RWPE2 (cell line): ENCODE measurements around the gene PLCH2.
A peak's percentile ranks its signal among the peaks of the same experiment; 100 is the strongest.

Experiments used
- ATAC-seq: fragments of 200-7000 bp; cut with Tn5 transposase; 3 replicates; pipeline ENCODE4 v1.9.1; 2021; ENCODE audit warnings: low read depth
- DNase-seq: peaks from one replicate; pipeline ENCODE4 v3.0.0-alpha.2; 2020; ENCODE audit warnings: low spot score
- H3K27ac ChIP-seq: fragments of 450-650 bp; 2 replicates; pipeline ENCODE4 v1.5.1; 2017; ENCODE audit warnings: mild to moderate bottlenecking; ENCODE audit not compliant: poor library complexity, severe bottlenecking
- H3K27me3 ChIP-seq: fragments of 250-450 bp; sonication (Bioruptor Pico); 2 replicates; pipeline ENCODE4 v1.5.1; 2021; ENCODE audit warnings: mild to moderate bottlenecking, moderate library complexity; ENCODE audit not compliant: insufficient read depth, poor library complexity, severe bottlenecking
- H3K36me3 ChIP-seq: fragments of 250-450 bp; sonication (Bioruptor Pico); 2 replicates; pipeline ENCODE4 v1.5.1; 2020; ENCODE audit warnings: low read depth, mild to moderate bottlenecking, moderate library complexity
- H3K4me1 ChIP-seq: fragments of 250-450 bp; sonication (Bioruptor Pico); 2 replicates; pipeline ENCODE4 v1.5.1; 2021; ENCODE audit warnings: mild to moderate bottlenecking, moderate library complexity; ENCODE audit not compliant: insufficient read depth, poor library complexity, severe bottlenecking
- H3K4me3 ChIP-seq: fragments of 250-450 bp; sonication (Bioruptor Pico); 2 replicates; pipeline ENCODE4 v1.5.1; 2021; ENCODE audit warnings: mild to moderate bottlenecking, moderate library complexity; ENCODE audit not compliant: severe bottlenecking
- H3K9me3 ChIP-seq: fragments of 250-450 bp; sonication (Bioruptor Pico); 2 replicates; pipeline ENCODE4 v1.5.1; 2021; ENCODE audit warnings: mild to moderate bottlenecking, moderate library complexity; ENCODE audit not compliant: severe bottlenecking
- CTCF ChIP-seq: fragments of 450-650 bp; IDR thresholded peaks from one replicate; pipeline ENCODE4 v1.5.1; 2017; ENCODE audit warnings: mild to moderate bottlenecking, moderate library complexity; ENCODE audit not compliant: poor library complexity, severe bottlenecking

The PLCH2 gene

GRCh38 chr1:2553871-2554620, 78.0 kb downstream of the PLCH2 start:
- no peak for TF ChIP-seq CTCF

GRCh38 chr1:2554621-2555387, 78.7 kb downstream of the PLCH2 start:
- ATAC-seq (no peak), DNase-seq (no peak)
- no peaks in the 10 kb centered on the region for H3K27me3 ChIP-seq
- no peak overlapping the region for H3K27ac ChIP-seq
- no peaks in the 10 kb centered on the region for H3K36me3 ChIP-seq
- no peaks in the 10 kb centered on the region for H3K9me3 ChIP-seq
- H3K4me3 ChIP-seq = no peak overlapping the region
- H3K4me1 ChIP-seq = peaks cover 5% of the 10 kb centered on the region
- peak; percentile 36 for TF ChIP-seq CTCF

More at GRCh38 chr1:2553871-2554620, 78.0 kb downstream of the PLCH2 start:
- H3K9me3 ChIP-seq = no peaks in the 10 kb centered on the region
- no peak overlapping the region for H3K27ac ChIP-seq
- H3K36me3 ChIP-seq = no peaks in the 10 kb centered on the region
- no peak overlapping the region for H3K4me3 ChIP-seq
- H3K4me1 ChIP-seq = peaks cover 5% of the 10 kb centered on the region
- no peak for ATAC-seq
- no peaks in the 10 kb centered on the region for H3K27me3 ChIP-seq
- no peak for DNase-seq
